Dedifferentiated amniotic fluid mesenchymal stem cell (primary cell): ENCODE measurements around the gene SPEN.

Source experiments
- DNase-seq: peaks from one replicate; pipeline ENCODE4 v3.0.0-alpha.2; 2016; ENCODE audit errors: extremely low spot score

The SPEN gene

GRCh38 chr1:15946571-15947381 is 99.3 kb downstream of the SPEN start:
- DNase-seq = no peak

- DNase-seq = no peak
Measured at GRCh38 chr1:15947382-15948090, 100.0 kb downstream of the SPEN start.

GRCh38 chr1:15948091-15948591 is 100.6 kb downstream of the SPEN start:
- no peak for DNase-seq

GRCh38 chr1:15948595-15949452 is 101.3 kb downstream of the SPEN start:
- peak; percentile 95 for DNase-seq

GRCh38 chr1:15949453-15950245 is 102.1 kb downstream of the SPEN start:
- DNase-seq = peak; percentile 77

DNA sequence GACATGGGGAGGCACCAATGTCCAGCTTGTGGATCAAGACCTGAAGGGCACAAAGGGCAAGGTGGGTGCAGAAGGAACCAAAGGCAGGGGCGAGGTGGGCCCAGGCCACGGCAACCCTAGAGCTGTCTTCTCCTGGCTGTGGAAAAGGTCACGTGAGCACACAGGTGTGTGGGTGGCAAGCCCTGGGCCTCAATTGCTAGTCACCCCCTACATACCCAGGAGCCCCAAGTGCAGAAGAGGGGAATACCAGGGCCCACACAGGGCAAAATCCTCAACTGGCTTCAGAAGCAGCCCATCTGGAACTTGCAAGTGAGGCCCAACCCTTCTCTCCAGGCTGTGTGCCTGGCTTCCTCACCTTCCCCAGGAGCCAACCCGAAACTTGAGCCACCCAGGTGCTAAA is 102.8 kb downstream of the SPEN start:
- no peak for DNase-seq

GRCh38 chr1:15950763-15951295 is 103.3 kb downstream of the SPEN start:
- peak; percentile 30 for DNase-seq

DNA sequence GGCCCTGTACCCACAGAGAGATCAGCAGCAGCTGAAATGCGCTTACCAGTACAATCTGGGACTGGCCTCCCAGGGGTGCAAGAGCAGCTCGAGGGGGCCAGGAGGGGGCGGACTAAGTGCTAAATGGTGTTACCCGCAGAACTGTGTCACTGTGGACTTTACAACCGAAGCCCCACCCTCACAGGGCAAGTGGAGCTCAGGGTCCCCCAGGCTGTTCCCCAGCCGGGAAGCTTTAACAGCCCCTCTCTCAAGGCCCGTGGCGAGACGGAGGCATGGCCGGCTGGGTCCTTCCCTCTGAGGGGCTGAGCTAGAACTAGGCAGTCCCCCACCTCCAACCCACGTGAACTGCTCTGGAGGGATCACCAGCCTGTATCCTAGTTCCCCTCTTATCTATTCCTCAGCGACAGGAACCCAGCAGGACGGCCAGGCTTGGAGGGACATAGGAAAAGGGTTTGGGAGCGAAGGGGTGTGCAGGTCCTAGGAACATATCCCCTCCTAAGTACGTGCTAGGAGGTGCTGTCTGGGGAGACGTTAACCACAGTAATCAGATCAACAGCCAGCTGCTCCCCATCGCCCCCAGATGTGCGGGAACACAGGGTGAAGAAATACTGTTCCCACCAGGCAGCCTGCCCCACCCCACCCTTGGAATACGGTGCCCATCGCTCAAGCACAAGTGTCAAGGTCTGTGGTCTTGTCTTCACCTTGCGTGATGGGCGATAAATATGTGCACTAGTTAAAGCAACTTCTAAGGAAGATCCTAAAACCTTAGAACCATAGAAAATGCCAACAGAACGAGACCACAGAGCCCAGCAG is 104.0 kb downstream of the SPEN start:
- DNase-seq = no peak

GRCh38 chr1:15952317-15953258 is 105.1 kb downstream of the SPEN start:
- peak; percentile 38 for DNase-seq

- no peak for DNase-seq
Measured at GRCh38 chr1:15953294-15953771, 105.8 kb downstream of the SPEN start.

DNA sequence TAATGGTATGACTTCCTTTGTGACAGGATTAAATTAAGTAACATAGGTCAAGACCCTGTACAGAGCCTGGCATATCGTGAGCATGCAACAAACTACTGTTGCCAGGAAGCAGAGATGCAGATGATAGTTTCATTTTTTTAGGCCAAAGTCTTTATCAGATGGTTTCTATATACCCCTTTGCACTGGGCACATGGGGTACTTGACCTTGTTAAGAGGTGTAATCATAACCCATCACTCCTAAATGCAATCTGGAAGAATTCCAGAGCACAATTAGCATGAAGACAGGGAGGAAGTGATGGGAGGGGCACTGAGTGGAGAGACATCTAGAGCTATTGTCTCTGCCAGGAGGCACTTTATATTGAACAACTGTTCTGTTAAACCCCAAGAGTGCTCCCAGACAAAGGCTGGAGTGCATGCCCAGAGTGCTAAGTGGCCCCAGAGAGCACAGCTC is 106.3 kb downstream of the SPEN start:
- no peak for DNase-seq

DNA sequence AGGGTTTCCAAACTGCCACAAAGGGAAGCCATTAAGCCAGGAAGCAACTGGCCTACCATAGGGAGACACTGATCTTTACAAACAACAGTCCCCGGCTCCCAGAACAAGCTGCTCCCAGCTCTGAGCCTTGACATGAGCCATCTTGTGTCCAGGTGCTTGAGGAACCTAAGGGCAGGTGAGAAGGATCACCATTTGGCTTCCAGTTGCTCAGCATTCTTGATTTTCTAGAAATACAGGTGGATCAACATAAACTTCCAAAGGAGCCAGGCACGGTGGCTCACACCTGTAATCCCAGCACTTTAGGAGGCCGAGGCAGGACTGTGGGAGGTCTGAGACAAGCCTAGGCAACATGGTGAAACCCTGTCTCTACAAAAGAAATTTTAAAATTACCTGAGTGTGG is 106.8 kb downstream of the SPEN start:
- no peak for DNase-seq

- no peak for DNase-seq
Measured at GRCh38 chr1:15955552-15955951, 108.0 kb downstream of the SPEN start.

GRCh38 chr1:15956150-15956549 is 108.6 kb downstream of the SPEN start:
- no peak for DNase-seq

DNA sequence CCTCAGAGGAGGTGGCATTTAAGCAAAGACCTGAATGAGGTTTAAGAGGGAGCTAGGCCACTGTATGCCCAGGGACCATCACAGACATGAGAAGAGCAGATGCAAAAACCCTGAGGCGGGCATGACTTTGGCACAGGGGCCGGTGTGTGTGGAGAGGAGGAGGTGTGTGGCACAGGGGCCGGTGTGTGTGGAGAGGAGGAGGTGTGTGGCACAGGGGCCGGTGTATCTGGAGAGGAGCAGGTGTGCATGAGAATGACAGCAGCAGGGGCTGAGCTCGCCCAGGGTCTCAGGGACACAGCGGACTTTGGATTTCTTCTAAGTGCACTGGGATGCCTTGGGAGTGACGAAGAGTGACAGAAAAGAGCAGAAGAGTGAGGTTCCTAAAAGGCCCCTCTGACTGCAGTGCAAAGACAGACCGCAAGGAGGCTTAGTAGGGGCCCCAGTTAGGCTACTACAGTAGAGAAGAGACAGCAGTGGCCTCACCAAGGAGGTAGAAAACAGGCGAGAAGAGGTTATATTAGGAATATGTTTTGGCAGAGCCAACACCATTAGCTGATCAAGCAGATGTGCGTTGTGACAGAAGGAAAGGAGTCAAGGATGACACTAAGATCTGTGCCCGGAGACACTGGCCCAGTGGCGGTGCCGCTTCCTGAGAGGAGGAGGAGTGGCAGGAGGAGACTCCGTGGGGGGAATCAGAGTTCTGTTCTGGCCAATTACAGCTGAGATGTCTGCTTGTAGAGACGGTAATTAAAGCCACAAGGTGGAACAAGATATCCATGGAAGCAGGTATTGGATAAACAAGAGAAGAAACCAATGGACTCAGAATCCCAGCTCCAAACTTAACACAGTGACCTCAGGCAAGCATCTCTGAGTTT is 110.0 kb downstream of the SPEN start:
- DNase-seq = no peak

DNA sequence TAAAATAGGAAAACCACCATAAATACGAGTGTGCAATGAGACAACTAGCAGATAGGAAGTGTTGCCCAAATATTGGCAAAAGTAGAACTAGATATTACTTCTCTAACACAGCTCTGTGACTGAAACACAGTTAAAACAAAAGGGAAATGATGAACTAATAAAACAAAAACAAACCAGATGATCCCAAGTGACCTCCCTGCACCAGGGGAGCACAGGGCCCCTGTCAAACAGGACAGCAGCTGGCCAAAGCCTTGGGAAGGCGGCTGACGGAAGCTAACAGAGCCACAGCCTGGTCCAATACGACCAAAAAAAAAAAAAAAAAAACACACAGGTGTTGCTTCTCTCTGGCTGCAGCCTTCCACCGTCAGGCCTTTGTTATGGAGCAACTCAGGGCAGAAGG is 110.6 kb downstream of the SPEN start:
- DNase-seq = no peak

GRCh38 chr1:15958793-15959192 is 111.3 kb downstream of the SPEN start:
- no peak for DNase-seq

DNA sequence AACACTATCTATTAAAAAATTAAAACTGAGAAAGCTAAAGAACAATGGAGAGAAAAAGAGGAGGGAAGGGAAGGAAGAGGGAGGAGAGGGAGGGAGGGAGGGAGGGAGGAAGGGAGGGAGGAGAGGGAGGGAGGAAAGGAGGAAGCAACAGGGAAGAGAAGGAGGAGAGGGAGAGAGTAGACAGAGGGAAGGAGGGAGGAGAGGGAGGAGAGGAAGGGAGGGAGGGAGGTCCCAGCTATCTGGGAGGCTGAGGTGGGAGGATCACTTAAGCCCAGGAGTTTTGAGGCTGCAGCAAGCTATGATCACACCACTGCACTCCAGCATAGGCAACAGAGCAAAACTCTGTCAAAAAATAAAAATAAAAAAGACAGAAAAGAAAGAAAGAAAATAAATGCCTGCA is 111.9 kb downstream of the SPEN start:
- no peak for DNase-seq
